Endothelial cell of umbilical vein (primary cell): ENCODE results near the gene TSEN15. TPM values are rescaled to one million over a fixed set of nuclear protein-coding genes. Genes with fewer than 3 reads are reported as not detected.

Source experiments
- BruUV-seq: library from RNA; stranded (reverse); fragments of 400-500 nt; replicated peaks from 2 replicates; lab custom pipeline; 2021; lab: Mats Ljungman, UMichigan
- CTCF ChIA-PET: fragments of 300-600, 350-600 bp; sonication (Branson Sonifier 250); formaldehyde crosslinking; loops from one replicate; lab custom pipeline; 2021; ENCODE audit warnings: antibody characterized with exemption, inconsistent platforms; lab: Charles Lee
- POLR2A ChIA-PET: fragments of 300-600, 350-600 bp; sonication (Branson Sonifier 250); formaldehyde crosslinking; loops from one replicate; lab custom pipeline; 2021; ENCODE audit warnings: antibody characterized with exemption, inconsistent platforms; lab: Charles Lee
- DNase-seq: peaks from one replicate; pipeline ENCODE4 v3.0.0-alpha.2; 2011; ENCODE audit warnings: low read depth, low spot score
- FAIRE-seq: peaks from 2 replicates; lab custom pipeline; 2011; peaks lifted over from hg19 to GRCh38; lab: Jason Lieb, UNC
- H2AFZ ChIP-seq: 2 replicates; pipeline ENCODE4 v1.6.0; 2012; ENCODE audit warnings: low read depth, low read length, control low read depth, inconsistent platforms
- H3K27ac ChIP-seq: 2 replicates; pipeline ENCODE4 v1.5.1; 2011; ENCODE audit warnings: low read depth, mild to moderate bottlenecking, control low read depth, low read length, moderate library complexity; ENCODE audit not compliant: insufficient read depth
- H3K27me3 ChIP-seq, 2 experiments: 2 replicates each; pipeline versions ENCODE4 v1.6.0 to v1.6.1; 2011; ENCODE audit warnings: low read length in 2 of 2, mixed read lengths in 1 of 2; ENCODE audit not compliant: control insufficient read depth in 2 of 2, insufficient read depth in 2 of 2
- H3K36me3 ChIP-seq, 2 experiments: 2 replicates in 1 of 2; 3 replicates in 1 of 2; pipeline ENCODE4 v1.5.1; 2011; ENCODE audit warnings: low read length in 2 of 2, mild to moderate bottlenecking in 1 of 2, moderate library complexity in 1 of 2; ENCODE audit not compliant: control insufficient read depth in 2 of 2, insufficient read depth in 2 of 2; ENCODE audit errors: extremely low read depth in 1 of 2
- H3K4me1 ChIP-seq: 3 replicates; pipeline ENCODE4 v1.5.1; 2011; ENCODE audit warnings: mild to moderate bottlenecking, low read length; ENCODE audit not compliant: control insufficient read depth, insufficient read depth; ENCODE audit errors: extremely low read depth
- H3K4me2 ChIP-seq: 2 replicates; pipeline ENCODE4 v1.6.1; 2011; ENCODE audit warnings: low read length, control low read depth, mixed read lengths; ENCODE audit not compliant: insufficient read depth
- H3K4me3 ChIP-seq, 3 experiments: fragments of 200-600 bp in 1 of 3; sonication (generic), shearing (Covaris generic) in 1 of 3; replicated peaks in 1 of 3; 2 replicates each; pipeline ENCODE4 v1.5.1; 2011 to 2016; ENCODE audit warnings: control low read depth in 3 of 3, low read length in 3 of 3, mild to moderate bottlenecking in 2 of 3, inconsistent platforms in 1 of 3, low read depth in 1 of 3, moderate library complexity in 1 of 3; ENCODE audit not compliant: insufficient read depth in 1 of 3
- H3K79me2 ChIP-seq: 2 replicates; pipeline ENCODE4 v1.6.0; 2012; ENCODE audit warnings: low read length, inconsistent platforms; ENCODE audit not compliant: control insufficient read depth, insufficient read depth
- H3K9ac ChIP-seq: replicated peaks from 2 replicates; pipeline ENCODE3; 2011; ENCODE audit warnings: low read length, control low read depth; ENCODE audit not compliant: insufficient read depth; ENCODE audit errors: extremely low read depth
- H3K9me1 ChIP-seq: replicated peaks from 3 replicates; pipeline ENCODE4 v1.6.0; 2011; ENCODE audit warnings: mild to moderate bottlenecking, low read length; ENCODE audit not compliant: control insufficient read depth, insufficient read depth; ENCODE audit errors: extremely low read depth
- H3K9me3 ChIP-seq: replicated peaks from 2 replicates; pipeline ENCODE4 v1.5.1; 2012; ENCODE audit warnings: low read length, inconsistent platforms; ENCODE audit not compliant: control insufficient read depth, insufficient read depth
- H4K20me1 ChIP-seq: replicated peaks from 2 replicates; pipeline ENCODE3; 2011; ENCODE audit warnings: mild to moderate bottlenecking, low read length; ENCODE audit not compliant: control insufficient read depth, insufficient read depth; ENCODE audit errors: extremely low read depth
- EZH2 ChIP-seq: IDR thresholded peaks from 2 replicates; pipeline ENCODE4 v1.6.1; 2012; ENCODE audit warnings: borderline replicate concordance, low read depth, mild to moderate bottlenecking, moderate library complexity, low read length, inconsistent platforms; ENCODE audit not compliant: severe bottlenecking
- FOS ChIP-seq: IDR thresholded peaks from 2 replicates; pipeline ENCODE4 v1.6.1; 2011; ENCODE audit warnings: mild to moderate bottlenecking, low read length, moderate library complexity, borderline replicate concordance; ENCODE audit not compliant: insufficient read depth
- GATA2 ChIP-seq: IDR thresholded peaks from 2 replicates; pipeline ENCODE4 v1.7.0; 2011; ENCODE audit warnings: low read depth, mild to moderate bottlenecking, moderate library complexity, mixed read lengths, low read length; ENCODE audit not compliant: insufficient read length, insufficient read depth
- JUN ChIP-seq: IDR thresholded peaks from 2 replicates; pipeline ENCODE4 v1.6.1; 2011; ENCODE audit warnings: borderline replicate concordance, low read depth; ENCODE audit not compliant: insufficient read length, insufficient read depth
- MAX ChIP-seq: IDR thresholded peaks from 2 replicates; pipeline ENCODE4 v1.6.1; 2011; ENCODE audit not compliant: insufficient read depth, insufficient read length
- MYC ChIP-seq: IDR thresholded peaks from one replicate; pipeline ENCODE4 v1.6.1; 2011; ENCODE audit warnings: mild to moderate bottlenecking, low read depth, low read length
- POLR2A ChIP-seq: IDR thresholded peaks from 2 replicates; pipeline ENCODE4 v1.6.1; 2012; ENCODE audit warnings: low read depth, mild to moderate bottlenecking, control low read depth, low read length
- POLR2AphosphoS5 ChIP-seq: IDR thresholded peaks from 2 replicates; pipeline ENCODE4 v1.6.1; 2012; ENCODE audit warnings: low read depth, mild to moderate bottlenecking, control low read depth, low read length, moderate library complexity; ENCODE audit not compliant: insufficient read depth
- dilution Hi-C: fragments of 300-500 bp; cut with MboI; formaldehyde crosslinking; loops from one replicate; pipeline ENCODE4 v1.15.0; 2019; ENCODE audit warnings: low sequenced_read_pairs; ENCODE audit not compliant: extremely low pct_ligation_motif_present
- intact Hi-C: fragments of 100-400 bp; cut with micrococcal nuclease; formaldehyde crosslinking; loops from one replicate; pipeline ENCODE4 v1.10.0; 2022
- polyA plus RNA-seq, 4 experiments: library from polyadenylated mRNA; depleted of rRNA in 3 of 4; stranded (reverse) in 3 of 4; unstranded in 1 of 4; fragments of >200 nt; gene quantifications; 2 replicates each; pipeline versions ENCODE4 v1.2.1 to v1.2.3, GENCODE V29; 2011 to 2012; ENCODE audit warnings: missing spikeins in 1 of 4
- total RNA-seq: library from RNA; stranded (reverse); gene quantifications from 2 replicates; pipeline ENCODE4 v1.2.3, GENCODE V29; 2021
- TF ChIP-seq, protein P1 (sequence below), 2 donors: IDR thresholded peaks; 1 replicate in 1 of 2; 2 replicates in 1 of 2; pipeline ENCODE4 v1.5.1; 2011; ENCODE audit warnings: low read length in 2 of 2, mild to moderate bottlenecking in 2 of 2, moderate library complexity in 2 of 2, control low read depth in 1 of 2, inconsistent platforms in 1 of 2, low read depth in 1 of 2; ENCODE audit not compliant: insufficient read depth in 1 of 2; ENCODE audit errors: extremely low read depth in 1 of 2

TSEN15 gene
- total and polyA plus RNA-seq, 2 donors (not counting 3 experiments of a cell fraction or from before 2014, with no cell fraction given): 20.6 to 25.8 TPM

DNA sequence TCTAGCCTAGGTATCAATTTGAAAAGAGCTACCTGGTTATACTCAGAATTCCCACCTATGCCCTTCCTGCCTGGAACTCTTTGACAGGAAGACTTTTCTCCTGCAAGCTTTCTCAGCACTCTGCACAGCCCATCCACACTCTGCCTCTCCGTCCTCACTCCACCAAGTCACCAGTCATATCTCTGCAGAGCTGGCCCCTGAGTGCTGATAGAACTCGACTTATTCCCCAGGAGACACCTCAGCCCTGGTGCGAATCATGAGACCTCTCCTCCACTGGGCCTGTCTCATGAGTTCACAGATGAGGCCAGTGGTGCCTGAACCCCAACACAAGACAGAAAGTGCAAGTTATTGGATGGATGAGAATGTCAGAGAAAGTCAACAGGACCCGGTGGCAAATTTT is 46.0 kb upstream of the TSEN15 start:
- H3K27me3 ChIP-seq: peaks cover 1 to 4% of the 10 kb centered on the region in 2 experiments
- no peaks in the 10 kb centered on the region for H3K9me1 ChIP-seq
- H3K79me2 ChIP-seq: no peaks in the 10 kb centered on the region
- ChIA-PET CTCF (interaction anchor here (1.1 to 1.6 kb wide), 3 partner anchors 9 to 658 kb away, joined by 3 to 4 read pairs (median 3); no protein-coding TSS in a partner anchor), POLR2A (no interaction called here)
- BruUV-seq: no TSS peak
- no peaks in the 10 kb centered on the region for H3K36me3 ChIP-seq
- no peaks in the 10 kb centered on the region for H3K9me3 ChIP-seq
- no peak overlapping the region for H3K27ac ChIP-seq
- dilution Hi-C loops (no loop called here), intact Hi-C loops (no loop called here)
- H2AFZ ChIP-seq: no peak overlapping the region
- peaks cover 7% of the 10 kb centered on the region for H3K4me1 ChIP-seq
- no peak overlapping the region for H3K9ac ChIP-seq
- H4K20me1 ChIP-seq: no peaks in the 10 kb centered on the region
- TF ChIP-seq POLR2AphosphoS5: no peak
- TF ChIP-seq POLR2A: no peak
- TF ChIP-seq MYC: no peak
- TF ChIP-seq MAX: no peak
- no peak for TF ChIP-seq FOS
- no peak for TF ChIP-seq GATA2
- no peak for TF ChIP-seq JUN
- no peak for FAIRE-seq
- H3K4me2 ChIP-seq: no peak overlapping the region
- H3K4me3 ChIP-seq: no peak overlapping the region
- DNase-seq: no peak

DNA sequence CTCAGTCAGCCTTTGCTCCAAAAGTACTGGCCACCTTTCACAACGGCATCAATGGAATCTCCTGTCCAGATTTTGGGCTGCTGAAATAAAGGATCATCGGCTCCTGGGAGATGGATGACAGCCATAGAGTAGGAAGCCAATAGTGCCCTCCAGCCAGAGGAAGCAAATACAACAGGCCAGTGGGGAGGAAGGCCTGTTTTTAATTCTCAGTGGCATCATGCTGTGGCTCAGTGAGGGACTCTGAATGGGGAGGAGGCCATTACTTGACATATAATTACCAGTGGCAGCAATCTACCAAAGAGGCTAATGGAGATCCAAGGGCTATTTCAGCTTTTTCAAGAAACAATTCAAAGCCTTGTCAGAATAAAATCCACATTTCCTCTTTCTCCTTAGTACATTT is 40.7 kb upstream of the TSEN15 start:
- Histone ChIP-seq H3K9me1 (no peaks in the 10 kb centered on the region), H3K4me3 (no peak overlapping the region), H3K9ac (no peak overlapping the region), H3K9me3 (no peaks in the 10 kb centered on the region), H4K20me1 (no peaks in the 10 kb centered on the region), H3K4me2 (no peak overlapping the region), H3K36me3 (no peaks in the 10 kb centered on the region), H3K79me2 (no peaks in the 10 kb centered on the region), H3K4me1 (no peaks in the 10 kb centered on the region), H2AFZ (no peak overlapping the region), H3K27me3 (peaks cover 9 to 16% of the 10 kb centered on the region in 2 experiments), H3K27ac (no peak overlapping the region)
- dilution Hi-C loops (no loop called here), intact Hi-C loops (no loop called here)
- FAIRE-seq (no peak), DNase-seq (no peak)
- CTCF ChIA-PET: no interaction called here
- BruUV-seq: no TSS peak
- POLR2A ChIA-PET: no interaction called here
- TF ChIP-seq, protein P1, sequence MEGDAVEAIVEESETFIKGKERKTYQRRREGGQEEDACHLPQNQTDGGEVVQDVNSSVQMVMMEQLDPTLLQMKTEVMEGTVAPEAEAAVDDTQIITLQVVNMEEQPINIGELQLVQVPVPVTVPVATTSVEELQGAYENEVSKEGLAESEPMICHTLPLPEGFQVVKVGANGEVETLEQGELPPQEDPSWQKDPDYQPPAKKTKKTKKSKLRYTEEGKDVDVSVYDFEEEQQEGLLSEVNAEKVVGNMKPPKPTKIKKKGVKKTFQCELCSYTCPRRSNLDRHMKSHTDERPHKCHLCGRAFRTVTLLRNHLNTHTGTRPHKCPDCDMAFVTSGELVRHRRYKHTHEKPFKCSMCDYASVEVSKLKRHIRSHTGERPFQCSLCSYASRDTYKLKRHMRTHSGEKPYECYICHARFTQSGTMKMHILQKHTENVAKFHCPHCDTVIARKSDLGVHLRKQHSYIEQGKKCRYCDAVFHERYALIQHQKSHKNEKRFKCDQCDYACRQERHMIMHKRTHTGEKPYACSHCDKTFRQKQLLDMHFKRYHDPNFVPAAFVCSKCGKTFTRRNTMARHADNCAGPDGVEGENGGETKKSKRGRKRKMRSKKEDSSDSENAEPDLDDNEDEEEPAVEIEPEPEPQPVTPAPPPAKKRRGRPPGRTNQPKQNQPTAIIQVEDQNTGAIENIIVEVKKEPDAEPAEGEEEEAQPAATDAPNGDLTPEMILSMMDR (IDR thresholded peaks at IDR 0.05; ENCODE audit: extremely low read depth in 1 of 2, insufficient read depth in 1 of 2, low read depth in 1 of 2, low read length in 2 of 2): no peak
- no peak for TF ChIP-seq MYC
- no peak for TF ChIP-seq FOS
- TF ChIP-seq GATA2: no peak
- TF ChIP-seq MAX: no peak
- no peak for TF ChIP-seq JUN
- no peak for TF ChIP-seq EZH2
- TF ChIP-seq POLR2A: no peak
- no peak for TF ChIP-seq POLR2AphosphoS5
